Measurements from ENCODE around the gene HIPK4. TPM values are rescaled to one million over a fixed set of nuclear protein-coding genes. Genes with fewer than 3 reads are reported as not detected.
A peak's percentile ranks its signal among the peaks of the same experiment; 100 is the strongest.

Gene HIPK4
- total and polyA plus RNA-seq, 2 of the 4 experiments (the other 2 are of a cell fraction), result 0.12 to 0.18 TPM

GRCh38 chr19:40413291-40413845 lies 23.4 kb upstream of the HIPK4 start, which contains the start of gene PRX:
TSS of gene PRX (minus strand) at chr19:40413378. CDS start at chr19:40407932, 5,446 bp downstream.
- H4K5ac ChIP-seq (ENCODE audit: low read depth, low read length), result no peak within 1 kb of the TSS
- in situ Hi-C loops (cut with MboI; ENCODE audit: low sequenced_read_pairs), result no loop called here
- dilution Hi-C loops (cut with HindIII; ENCODE audit: low sequenced_read_pairs, unreplicated experiment), result no loop called here
- H3K9me3 ChIP-seq (ENCODE audit: control insufficient read depth, insufficient read depth, low read length), result no peaks in the 10 kb centered on the region
- H3K4me3 ChIP-seq (ENCODE audit: insufficient read depth, low read depth, low read length), result no peak within 1 kb of the TSS
- no peak within 1 kb of the TSS for H3K56ac ChIP-seq (ENCODE audit: extremely low read depth, insufficient read depth, low read length)
- no peak within 1 kb of the TSS for H2BK120ac ChIP-seq (ENCODE audit: low read depth, low read length)
- H4K20me1 ChIP-seq (ENCODE audit: insufficient read depth, low read length), result no peaks in the 10 kb centered on the region
- no peak within 1 kb of the TSS for H4K8ac ChIP-seq (ENCODE audit: low read depth in 2 of 2, low read length in 2 of 2)
- H3K18ac ChIP-seq (ENCODE audit: low read depth, low read length), result no peak within 1 kb of the TSS
- H2AFZ ChIP-seq (replicated peaks; ENCODE audit: low read length, poor library complexity), result peak within 1 kb of the TSS; percentile 6
- H2AK5ac ChIP-seq (ENCODE audit: low read depth, low read length), result 0 out of 2 replicates have a peak within 1 kb of the TSS, but pooled peaks have one; percentile 6
- H3K36me3 ChIP-seq (ENCODE audit: control insufficient read depth, insufficient read depth, low read length), result no peaks in the 10 kb centered on the region
- BruUV-seq (replicated peaks), result no TSS peak
- H2BK5ac ChIP-seq (ENCODE audit: low read depth, low read length, poor library complexity, severe bottlenecking), result no peak within 1 kb of the TSS
- intact Hi-C loops (cut with micrococcal nuclease), result no loop called here
- H2BK15ac ChIP-seq (ENCODE audit: low read depth, low read length), result no peak within 1 kb of the TSS
- H3K4me2 ChIP-seq (ENCODE audit: low read depth, low read length), result no peak within 1 kb of the TSS
- ChIA-PET CTCF (interaction anchor here (1.2 kb wide), 1 partner anchor 7 kb away, joined by 4 read pairs; no protein-coding TSS in a partner anchor), POLR2A (ENCODE audit: unreplicated experiment) (no interaction called here)
- H3K23ac ChIP-seq (ENCODE audit: low read depth, low read length), result no peak within 1 kb of the TSS
- H3K4ac ChIP-seq (ENCODE audit: low read depth, low read length), result no peak within 1 kb of the TSS
- no peak within 1 kb of the TSS for H3K9ac ChIP-seq (ENCODE audit: low read depth, low read length)
- no peak for TF ChIP-seq CHD1 (IDR thresholded peaks at IDR 0.05; ENCODE audit: low read depth, low read length)
- TF ChIP-seq NFE2L2 (IDR thresholded peaks at IDR 0.05; ENCODE audit: low read depth, low read length), result no peak
- TF ChIP-seq, protein P1, sequence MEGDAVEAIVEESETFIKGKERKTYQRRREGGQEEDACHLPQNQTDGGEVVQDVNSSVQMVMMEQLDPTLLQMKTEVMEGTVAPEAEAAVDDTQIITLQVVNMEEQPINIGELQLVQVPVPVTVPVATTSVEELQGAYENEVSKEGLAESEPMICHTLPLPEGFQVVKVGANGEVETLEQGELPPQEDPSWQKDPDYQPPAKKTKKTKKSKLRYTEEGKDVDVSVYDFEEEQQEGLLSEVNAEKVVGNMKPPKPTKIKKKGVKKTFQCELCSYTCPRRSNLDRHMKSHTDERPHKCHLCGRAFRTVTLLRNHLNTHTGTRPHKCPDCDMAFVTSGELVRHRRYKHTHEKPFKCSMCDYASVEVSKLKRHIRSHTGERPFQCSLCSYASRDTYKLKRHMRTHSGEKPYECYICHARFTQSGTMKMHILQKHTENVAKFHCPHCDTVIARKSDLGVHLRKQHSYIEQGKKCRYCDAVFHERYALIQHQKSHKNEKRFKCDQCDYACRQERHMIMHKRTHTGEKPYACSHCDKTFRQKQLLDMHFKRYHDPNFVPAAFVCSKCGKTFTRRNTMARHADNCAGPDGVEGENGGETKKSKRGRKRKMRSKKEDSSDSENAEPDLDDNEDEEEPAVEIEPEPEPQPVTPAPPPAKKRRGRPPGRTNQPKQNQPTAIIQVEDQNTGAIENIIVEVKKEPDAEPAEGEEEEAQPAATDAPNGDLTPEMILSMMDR (conservative IDR thresholded peaks at IDR 0.05; ENCODE audit: low read depth, low read length), result no peak
- TF ChIP-seq MAFK (IDR thresholded peaks at IDR 0.05; ENCODE audit: low read depth, low read length), result no peak
- no peak for TF ChIP-seq POLR2A (IDR thresholded peaks at IDR 0.05; ENCODE audit: low read depth, low read length)
- H2BK20ac ChIP-seq (ENCODE audit: low read depth, low read length), result no peak within 1 kb of the TSS
- no peak within 1 kb of the TSS for H3K27ac ChIP-seq (ENCODE audit: insufficient read depth, low read length)
- H3K4me1 ChIP-seq (ENCODE audit: control insufficient read depth, insufficient read depth, low read length), result peaks cover 7% of the 10 kb centered on the region
- H3K9me1 ChIP-seq (ENCODE audit: insufficient read depth, low read length), result peaks cover 9% of the 10 kb centered on the region
- WGBS, 2 experiments (ENCODE audit: extremely low coverage in 2 of 2, insufficient read length in 1 of 2), result 50% methylated on average over 3 of the region's 18 CpGs; no CpG with 5 or more reads in 1 of the 2 experiments
- no peak within 1 kb of the TSS for H3K14ac ChIP-seq (replicated peaks; ENCODE audit: low read depth, low read length)
- no peaks in the 10 kb centered on the region for H3K27me3 ChIP-seq (ENCODE audit: control insufficient read depth, insufficient read depth, low read length)
- DNase-seq, result no peak
- ATAC-seq (ENCODE audit: low read depth), result no peak
- no peak within 1 kb of the TSS for H2AK9ac ChIP-seq (replicated peaks; ENCODE audit: low read depth, low read length, poor library complexity)
- H3K79me1 ChIP-seq (ENCODE audit: low read depth in 1 of 2, low read length in 2 of 2), result no peaks in the 10 kb centered on the region
- H4K91ac ChIP-seq (ENCODE audit: insufficient read depth, low read depth, low read length), result no peak within 1 kb of the TSS

Measured in IMR-90 (cell line).